ENCODE results near the gene TINAG. TPM values are rescaled to one million over a fixed set of nuclear protein-coding genes. Genes with fewer than 3 reads are reported as not detected.

TINAG gene
- total RNA-seq, 5 donors from 2014 or later (not counting 1 experiment from before 2014, with no cell fraction given) = not detected

DNA sequence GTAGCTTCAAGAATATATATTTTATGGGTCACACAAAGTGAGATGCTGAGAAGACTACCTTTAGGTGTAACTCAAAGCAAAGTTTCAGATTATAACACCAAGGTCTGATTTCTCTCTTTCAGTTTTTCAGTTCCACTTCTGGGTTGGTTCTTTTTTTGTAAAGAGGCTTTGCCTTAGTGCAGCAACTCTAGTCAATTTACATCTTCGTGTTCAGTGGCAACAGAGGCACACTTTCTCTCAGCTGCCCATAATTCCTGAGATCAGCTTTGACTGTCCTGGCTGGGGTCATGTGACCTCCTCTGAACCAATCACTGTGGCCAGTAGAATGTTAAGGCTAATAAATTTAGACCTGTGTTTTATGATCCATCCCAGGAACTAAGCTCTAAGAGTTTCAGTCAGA is 120.2 kb downstream of the TINAG start:
- Histone ChIP-seq H3K4me1 (ENCODE audit: control insufficient read depth in 1 of 2, extremely low read depth in 1 of 2, insufficient read depth in 2 of 2, low read length in 2 of 2) (no peaks in the 10 kb centered on the region), H3K9me3 (no peaks in the 10 kb centered on the region), H3K27me3 (replicated peaks in 1 of 2; ENCODE audit: control insufficient read depth in 2 of 2, extremely low read depth in 1 of 2, insufficient read depth in 2 of 2, low read length in 1 of 2) (no peaks in the 10 kb centered on the region), H3K36me3 (ENCODE audit: control insufficient read depth in 2 of 2, extremely low read depth in 1 of 2, insufficient read depth in 1 of 2, low read length in 1 of 2) (no peaks in the 10 kb centered on the region), H3K4me3 (ENCODE audit: control insufficient read depth in 1 of 2, extremely low read depth in 1 of 2, low read length in 1 of 2) (no peak overlapping the region), H3K27ac (ENCODE audit: low read length) (no peak overlapping the region)
- WGBS (ENCODE audit: insufficient coverage) = 60% methylated on average over 1 of the region's 1 CpG
- Mint-ChIP-seq H3K27ac (no peak overlapping the region), H3K4me3 (no peak overlapping the region), H3K4me1 (no peaks in the 10 kb centered on the region), H3K27me3 (no peaks in the 10 kb centered on the region), H3K36me3 (no peaks in the 10 kb centered on the region), H3K9me3 (peaks cover 5 to 20% (median 8%) of the 10 kb centered on the region in 3 donors)
- ChIA-PET POLR2A (no interaction called here), CTCF (no interaction called here)
- DNase-seq (no peak), ATAC-seq (replicated peaks in 1 of 4) (no peak)

DNA sequence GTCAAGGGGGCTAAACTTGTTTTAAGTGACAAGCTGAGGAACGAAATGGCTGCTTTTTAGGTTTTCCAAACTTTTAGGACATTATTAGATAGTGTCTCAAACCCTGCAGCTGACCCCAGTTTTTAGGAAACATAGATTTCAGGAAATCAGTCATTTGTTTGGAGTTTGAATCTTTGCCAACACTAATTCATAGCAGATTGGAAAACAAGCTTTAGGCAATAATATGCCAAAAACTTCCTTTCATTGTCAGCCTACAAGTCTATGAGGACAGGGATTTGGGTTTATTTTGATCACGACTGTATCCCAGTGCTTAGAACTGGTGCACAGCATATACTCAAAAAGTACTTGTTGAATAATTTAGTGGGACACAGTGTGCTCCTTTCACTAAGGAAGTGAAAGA is 123.2 kb downstream of the TINAG start:
- no peaks in the 10 kb centered on the region for H3K4me1 Mint-ChIP-seq
- no peaks in the 10 kb centered on the region for H3K27me3 ChIP-seq (replicated peaks in 1 of 2; ENCODE audit: control insufficient read depth in 2 of 2, extremely low read depth in 1 of 2, insufficient read depth in 2 of 2, low read length in 1 of 2)
- no peak for DNase-seq
- ATAC-seq (replicated peaks in 1 of 4) = no peak
- H3K27ac Mint-ChIP-seq = no peak overlapping the region
- POLR2A ChIA-PET = no interaction called here
- CTCF ChIA-PET = no interaction called here
- no peak overlapping the region for H3K4me3 Mint-ChIP-seq
- no peaks in the 10 kb centered on the region for H3K4me1 ChIP-seq (ENCODE audit: control insufficient read depth in 1 of 2, extremely low read depth in 1 of 2, insufficient read depth in 2 of 2, low read length in 2 of 2)
- H3K4me3 ChIP-seq (ENCODE audit: control insufficient read depth in 1 of 2, extremely low read depth in 1 of 2, low read length in 1 of 2) = no peak overlapping the region
- H3K36me3 ChIP-seq (ENCODE audit: control insufficient read depth in 2 of 2, extremely low read depth in 1 of 2, insufficient read depth in 1 of 2, low read length in 1 of 2) = no peaks in the 10 kb centered on the region
- peaks cover 8 to 13% (median 11%) of the 10 kb centered on the region in 3 donors for H3K9me3 Mint-ChIP-seq
- 57% methylated on average over 1 of the region's 2 CpGs for WGBS (ENCODE audit: insufficient coverage)
- H3K27me3 Mint-ChIP-seq = no peaks in the 10 kb centered on the region
- no peak overlapping the region for H3K27ac ChIP-seq (ENCODE audit: low read length)
- H3K36me3 Mint-ChIP-seq = no peaks in the 10 kb centered on the region
- H3K9me3 ChIP-seq = no peaks in the 10 kb centered on the region

Other genes starting within 250 kb of the TINAG start
- gene MLIP, start 197.0 kb upstream of the TINAG start, total RNA-seq = not detected

All from T-cell (primary cell).